Upper lobe of right lung (tissue), 1 donor: ENCODE results near the gene RNF123. TPM values are rescaled to one million over a fixed set of nuclear protein-coding genes. Genes with fewer than 3 reads are reported as not detected.

Source experiments
- ATAC-seq: fragments of 200-7000 bp; cut with Tn5 transposase; one replicate; pipeline ENCODE4 v1.9.1; 2020; ENCODE audit warnings: mild to moderate bottlenecking, moderate library complexity
- DNase-seq: peaks from one replicate; pipeline ENCODE4 v3.0.0-alpha.2; 2020
- H3K27ac ChIP-seq: fragments of 200-600 bp; one replicate; pipeline ENCODE4 v1.8.0; 2022
- H3K27me3 ChIP-seq: fragments of 200-600 bp; one replicate; pipeline ENCODE4 v1.8.0; 2022; ENCODE audit warnings: mild to moderate bottlenecking
- H3K36me3 ChIP-seq: fragments of 200-600 bp; one replicate; pipeline ENCODE4 v1.8.0; 2022
- H3K4me1 ChIP-seq: fragments of 200-600 bp; one replicate; pipeline ENCODE4 v1.8.0; 2022
- H3K4me3 ChIP-seq: fragments of 200-600 bp; one replicate; pipeline ENCODE4 v1.8.0; 2022; ENCODE audit warnings: mild to moderate bottlenecking
- H3K9me3 ChIP-seq: fragments of 200-600 bp; one replicate; pipeline ENCODE4 v1.8.0; 2022
- intact Hi-C: fragments of 100-400 bp; cut with DNase I; formaldehyde crosslinking; loops from one replicate; pipeline ENCODE4 v1.11.0; 2022
- total RNA-seq: library from RNA; stranded (reverse); fragmentation: NEBNext Ultra II Directional; extraction: Animal tissue kit (Norgen Biotek cat#: 25700); gene quantifications from one replicate; pipeline ENCODE4 v1.2.1, GENCODE V29; 2021
- TF ChIP-seq, protein P1 (sequence below): fragments of 200-600 bp; IDR thresholded peaks from one replicate; pipeline ENCODE4 v1.8.0; 2022; ENCODE audit warnings: antibody characterized with exemption
- donor health status: DM: no; HTN: yes; CAD: no; lungs with severe emphysema.

Gene RNF123
- total RNA-seq, 1 donor from 2014 or later: 41.4 TPM

DNA sequence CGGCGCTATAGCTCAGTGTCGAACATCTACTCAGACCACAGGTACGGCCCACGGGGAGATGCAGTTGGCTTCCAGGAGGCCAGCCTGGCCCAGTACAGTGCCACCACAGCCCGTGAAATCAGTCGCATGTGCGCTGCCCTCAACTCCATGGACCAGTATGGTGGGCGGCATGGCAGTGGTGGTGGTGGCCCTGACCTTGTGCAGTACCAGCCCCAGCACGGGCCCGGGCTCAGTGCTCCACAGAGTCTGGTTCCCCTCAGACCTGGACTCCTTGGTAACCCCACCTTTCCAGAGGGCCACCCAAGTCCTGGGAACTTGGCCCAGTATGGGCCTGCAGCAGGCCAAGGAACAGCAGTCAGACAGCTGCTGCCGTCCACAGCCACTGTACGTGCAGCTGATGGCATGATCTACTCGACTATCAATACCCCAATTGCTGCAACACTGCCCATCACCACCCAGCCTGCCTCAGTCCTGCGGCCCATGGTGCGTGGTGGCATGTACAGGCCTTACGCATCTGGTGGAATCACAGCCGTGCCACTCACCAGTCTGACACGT lies 33.5 kb upstream of the RNF123 start:
- TF ChIP-seq, protein P1, sequence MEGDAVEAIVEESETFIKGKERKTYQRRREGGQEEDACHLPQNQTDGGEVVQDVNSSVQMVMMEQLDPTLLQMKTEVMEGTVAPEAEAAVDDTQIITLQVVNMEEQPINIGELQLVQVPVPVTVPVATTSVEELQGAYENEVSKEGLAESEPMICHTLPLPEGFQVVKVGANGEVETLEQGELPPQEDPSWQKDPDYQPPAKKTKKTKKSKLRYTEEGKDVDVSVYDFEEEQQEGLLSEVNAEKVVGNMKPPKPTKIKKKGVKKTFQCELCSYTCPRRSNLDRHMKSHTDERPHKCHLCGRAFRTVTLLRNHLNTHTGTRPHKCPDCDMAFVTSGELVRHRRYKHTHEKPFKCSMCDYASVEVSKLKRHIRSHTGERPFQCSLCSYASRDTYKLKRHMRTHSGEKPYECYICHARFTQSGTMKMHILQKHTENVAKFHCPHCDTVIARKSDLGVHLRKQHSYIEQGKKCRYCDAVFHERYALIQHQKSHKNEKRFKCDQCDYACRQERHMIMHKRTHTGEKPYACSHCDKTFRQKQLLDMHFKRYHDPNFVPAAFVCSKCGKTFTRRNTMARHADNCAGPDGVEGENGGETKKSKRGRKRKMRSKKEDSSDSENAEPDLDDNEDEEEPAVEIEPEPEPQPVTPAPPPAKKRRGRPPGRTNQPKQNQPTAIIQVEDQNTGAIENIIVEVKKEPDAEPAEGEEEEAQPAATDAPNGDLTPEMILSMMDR: no peak
- no peaks in the 10 kb centered on the region for H3K36me3 ChIP-seq
- H3K4me1 ChIP-seq: no peaks in the 10 kb centered on the region
- H3K9me3 ChIP-seq: no peaks in the 10 kb centered on the region
- intact Hi-C loops: no loop called here
- no peak overlapping the region for H3K4me3 ChIP-seq
- ATAC-seq (no peak), DNase-seq (no peak)
- H3K27me3 ChIP-seq: no peaks in the 10 kb centered on the region
- no peak overlapping the region for H3K27ac ChIP-seq

DNA sequence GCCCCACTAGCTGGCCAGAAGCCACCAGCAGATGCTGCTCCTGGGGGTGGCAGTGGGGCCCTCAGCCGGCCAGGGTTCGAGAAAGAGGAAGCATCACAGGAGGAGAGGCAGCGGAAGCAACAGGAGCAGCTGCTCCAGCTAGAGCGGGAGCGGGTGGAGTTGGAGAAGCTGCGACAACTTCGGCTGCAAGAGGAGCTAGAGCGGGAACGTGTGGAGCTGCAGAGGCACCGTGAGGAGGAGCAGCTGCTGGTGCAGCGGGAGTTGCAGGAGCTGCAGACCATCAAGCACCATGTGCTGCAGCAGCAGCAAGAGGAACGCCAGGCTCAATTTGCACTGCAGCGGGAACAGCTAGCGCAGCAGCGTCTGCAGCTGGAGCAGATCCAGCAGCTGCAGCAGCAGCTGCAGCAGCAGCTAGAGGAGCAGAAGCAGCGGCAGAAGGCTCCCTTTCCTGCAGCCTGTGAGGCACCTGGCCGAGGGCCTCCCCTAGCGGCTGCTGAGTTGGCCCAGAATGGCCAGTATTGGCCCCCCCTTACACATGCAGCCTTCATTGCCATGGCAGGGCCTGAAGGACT lies 32.7 kb upstream of the RNF123 start:
- no peak overlapping the region for H3K27ac ChIP-seq
- no peaks in the 10 kb centered on the region for H3K27me3 ChIP-seq
- DNase-seq (no peak), ATAC-seq (no peak)
- H3K36me3 ChIP-seq: no peaks in the 10 kb centered on the region
- TF ChIP-seq, protein P1: no peak
- H3K9me3 ChIP-seq: no peaks in the 10 kb centered on the region
- H3K4me3 ChIP-seq: no peak overlapping the region
- intact Hi-C loops: no loop called here
- no peaks in the 10 kb centered on the region for H3K4me1 ChIP-seq

GRCh38 chr3:49657208-49657915 lies 32.0 kb upstream of the RNF123 start:
- H3K9me3 ChIP-seq: no peaks in the 10 kb centered on the region
- DNase-seq: no peak
- TF ChIP-seq, protein P1: no peak

DNA sequence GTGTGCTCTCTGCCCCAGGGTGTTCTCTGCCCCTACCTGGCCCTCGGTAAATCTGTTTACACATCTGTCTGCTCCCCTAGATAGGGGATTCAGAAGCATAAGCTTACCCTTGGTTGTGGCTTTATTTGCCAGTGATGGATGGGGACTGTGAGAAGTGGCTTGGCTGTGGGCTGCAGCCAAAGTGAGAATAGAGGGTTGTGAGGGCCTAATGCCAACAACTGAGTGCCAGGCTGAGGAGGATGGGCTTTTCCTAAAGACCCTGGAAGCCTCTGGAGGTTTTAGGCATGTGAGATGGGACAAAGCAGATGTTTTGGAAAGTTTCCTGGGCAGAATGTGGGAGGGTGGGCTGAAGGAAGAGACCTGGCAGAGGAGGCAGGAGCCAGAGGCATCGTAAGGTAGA lies 30.6 kb upstream of the RNF123 start:
- Histone ChIP-seq H3K27me3 (no peaks in the 10 kb centered on the region), H3K4me3 (no peak overlapping the region), H3K36me3 (no peaks in the 10 kb centered on the region), H3K9me3 (no peaks in the 10 kb centered on the region), H3K4me1 (no peaks in the 10 kb centered on the region), H3K27ac (no peak overlapping the region)
- ATAC-seq (no peak), DNase-seq (no peak)
- intact Hi-C loops: no loop called here
- TF ChIP-seq, protein P1: no peak

More at GRCh38 chr3:49657208-49657915, 32.0 kb upstream of the RNF123 start:
- no peak overlapping the region for H3K4me3 ChIP-seq
- no peaks in the 10 kb centered on the region for H3K36me3 ChIP-seq
- H3K27me3 ChIP-seq: no peaks in the 10 kb centered on the region
- no peak for ATAC-seq
- no peak overlapping the region for H3K27ac ChIP-seq
- no peaks in the 10 kb centered on the region for H3K4me1 ChIP-seq
- intact Hi-C loops: no loop called here

GRCh38 chr3:49659756-49660155 lies 29.6 kb upstream of the RNF123 start:
- Histone ChIP-seq H3K9me3 (no peaks in the 10 kb centered on the region), H3K27me3 (no peaks in the 10 kb centered on the region), H3K27ac (no peak overlapping the region), H3K4me3 (no peak overlapping the region), H3K4me1 (no peaks in the 10 kb centered on the region), H3K36me3 (no peaks in the 10 kb centered on the region)
- intact Hi-C loops: loop anchor here (10.0 kb wide), 1 partner anchor 105 kb away; the partner anchor contains the start of gene BSN
- TF ChIP-seq, protein P1: no peak
- no peak for DNase-seq
- ATAC-seq: no peak
